Trophoblast cell (in vitro differentiated cells and primary cell): ENCODE data around the gene PIGU.
A peak's percentile ranks its signal among the peaks of the same experiment; 100 is the strongest.

ENCODE experiments used
- DNase-seq, 2 donors: peaks; one replicate each; pipeline ENCODE4 v3.0.0-alpha.2; 2016
- H2AFZ ChIP-seq: 2 replicates; pipeline ENCODE4 v1.6.1; 2013; ENCODE audit warnings: low read length, moderate library complexity, mild to moderate bottlenecking; ENCODE audit not compliant: insufficient read depth, poor library complexity
- H2AK5ac ChIP-seq: 2 replicates; pipeline ENCODE4 v1.6.1; 2013; ENCODE audit warnings: mild to moderate bottlenecking, low read length
- H2BK120ac ChIP-seq: 2 replicates; pipeline ENCODE4 v1.6.1; 2013; ENCODE audit warnings: low read length, mild to moderate bottlenecking, moderate library complexity; ENCODE audit not compliant: insufficient read depth, poor library complexity
- H2BK12ac ChIP-seq: 2 replicates; pipeline ENCODE4 v1.6.1; 2013; ENCODE audit warnings: mild to moderate bottlenecking, low read length, moderate library complexity
- H2BK5ac ChIP-seq: 2 replicates; pipeline ENCODE4 v1.6.1; 2013; ENCODE audit warnings: low read length, low read depth, moderate library complexity, mild to moderate bottlenecking; ENCODE audit not compliant: poor library complexity
- H3K14ac ChIP-seq: 2 replicates; pipeline ENCODE4 v1.6.1; 2013; ENCODE audit warnings: mild to moderate bottlenecking, low read length
- H3K18ac ChIP-seq: 2 replicates; pipeline ENCODE4 v1.6.1; 2013; ENCODE audit warnings: mild to moderate bottlenecking, low read length
- H3K23ac ChIP-seq: 2 replicates; pipeline ENCODE4 v1.6.1; 2013; ENCODE audit warnings: low read length
- H3K27ac ChIP-seq: 2 replicates; pipeline ENCODE4 v1.5.1; 2013; ENCODE audit warnings: low read depth, mild to moderate bottlenecking, inconsistent platforms, low read length, moderate library complexity
- H3K27me3 ChIP-seq: 2 replicates; pipeline ENCODE4 v1.6.1; 2013; ENCODE audit warnings: inconsistent platforms, mild to moderate bottlenecking, low read length, moderate library complexity; ENCODE audit not compliant: insufficient read depth
- H3K36me3 ChIP-seq, 2 experiments: 1 replicate in 1 of 2; 2 replicates in 1 of 2; pipeline ENCODE4 v1.6.1; 2013; ENCODE audit warnings: low read length in 2 of 2, mild to moderate bottlenecking in 2 of 2, moderate library complexity in 1 of 2; ENCODE audit not compliant: insufficient read depth in 2 of 2, control insufficient read depth in 1 of 2
- H3K4ac ChIP-seq: 2 replicates; pipeline ENCODE4 v1.6.1; 2013; ENCODE audit warnings: low read depth, mild to moderate bottlenecking, low read length, moderate library complexity
- H3K4me1 ChIP-seq, 2 experiments: 1 replicate in 1 of 2; 2 replicates in 1 of 2; pipeline ENCODE4 v1.6.1; 2013; ENCODE audit warnings: low read length in 2 of 2, mild to moderate bottlenecking in 2 of 2, moderate library complexity in 1 of 2; ENCODE audit not compliant: insufficient read depth in 2 of 2, control insufficient read depth in 1 of 2
- H3K4me2 ChIP-seq: 2 replicates; pipeline ENCODE4 v1.6.1; 2013; ENCODE audit warnings: inconsistent platforms, mild to moderate bottlenecking, low read length, moderate library complexity
- H3K4me3 ChIP-seq: 2 replicates; pipeline ENCODE4 v1.5.1; 2013; ENCODE audit warnings: mild to moderate bottlenecking, low read depth, low read length, inconsistent platforms
- H3K79me1 ChIP-seq: one replicate; pipeline ENCODE4 v1.6.1; 2013; ENCODE audit warnings: low read length
- H3K79me2 ChIP-seq: 2 replicates; pipeline ENCODE4 v1.6.1; 2013; ENCODE audit warnings: low read length, mild to moderate bottlenecking; ENCODE audit not compliant: control insufficient read depth, insufficient read depth, poor library complexity
- H3K9ac ChIP-seq: 2 replicates; pipeline ENCODE4 v1.6.1; 2013; ENCODE audit warnings: mild to moderate bottlenecking, low read length
- H3K9me3 ChIP-seq: 2 replicates; pipeline ENCODE4 v1.6.1; 2013; ENCODE audit warnings: low read depth, mild to moderate bottlenecking, control low read depth, inconsistent platforms, low read length; ENCODE audit not compliant: insufficient read depth
- H4K12ac ChIP-seq: 2 replicates; pipeline ENCODE4 v1.6.1; 2013; ENCODE audit warnings: low read depth, mild to moderate bottlenecking, low read length, moderate library complexity
- H4K8ac ChIP-seq: 2 replicates; pipeline ENCODE4 v1.6.1; 2013; ENCODE audit warnings: low read depth, mild to moderate bottlenecking, low read length, moderate library complexity
- H4K91ac ChIP-seq: one replicate; pipeline ENCODE4 v1.6.1; 2013; ENCODE audit warnings: low read depth, mild to moderate bottlenecking, low read length, moderate library complexity
- WGBS: extraction: QIAGEN DNeasy Blood & Tissue Kit; methylation state at CpG from one replicate; pipeline ENCODE4 v1.1.7; 2013; ENCODE audit warnings: missing lambda C conversion rate; ENCODE audit not compliant: insufficient read length, insufficient coverage; ENCODE audit errors: extremely low coverage; 5-methylcytosine and 5-hydroxymethylcytosine counted together

The PIGU gene

DNA sequence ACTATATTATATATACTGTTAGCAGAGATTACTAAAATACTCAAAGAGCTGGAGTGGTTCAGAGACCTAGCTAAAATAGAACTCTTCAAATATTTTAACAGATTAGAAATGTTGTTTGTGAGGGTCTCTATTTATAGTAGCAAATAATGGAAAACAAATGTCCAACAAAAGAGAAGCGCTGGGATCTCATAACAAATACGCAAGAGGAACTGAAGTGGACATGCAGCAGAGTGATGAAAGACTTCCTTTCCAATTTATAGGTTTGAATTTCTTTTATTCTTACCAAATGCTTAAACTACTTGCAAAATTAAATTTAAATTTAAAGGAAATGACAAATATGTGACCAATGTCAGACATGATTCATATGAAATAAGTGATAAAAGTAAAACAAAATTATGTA is 49.9 kb downstream of the PIGU start:
- H2BK120ac ChIP-seq: no peak overlapping the region
- H4K91ac ChIP-seq: no peak overlapping the region
- no peak overlapping the region for H2AFZ ChIP-seq
- H2AK5ac ChIP-seq: no peak overlapping the region
- H2BK12ac ChIP-seq: no peak overlapping the region
- H3K18ac ChIP-seq: no peak overlapping the region
- no peak overlapping the region for H3K9ac ChIP-seq
- H2BK5ac ChIP-seq: no peak overlapping the region
- H3K4me2 ChIP-seq: no peak overlapping the region
- H3K36me3 ChIP-seq: peaks cover 0 to 2% of the 10 kb centered on the region in 2 experiments
- no peaks in the 10 kb centered on the region for H3K79me2 ChIP-seq
- no peak overlapping the region for H3K4ac ChIP-seq
- WGBS: no CpG with 5 or more reads among the region's 2 CpGs
- peaks cover 2% of the 10 kb centered on the region for H3K9me3 ChIP-seq
- H3K79me1 ChIP-seq: no peaks in the 10 kb centered on the region
- H3K23ac ChIP-seq: no peak overlapping the region
- H3K27me3 ChIP-seq: no peaks in the 10 kb centered on the region
- H4K12ac ChIP-seq: no peak overlapping the region
- no peaks in the 10 kb centered on the region for H3K4me1 ChIP-seq
- H3K27ac ChIP-seq: no peak overlapping the region
- H4K8ac ChIP-seq: no peak overlapping the region
- H3K14ac ChIP-seq: no peak overlapping the region
- no peak for DNase-seq
- H3K4me3 ChIP-seq: no peak overlapping the region

GRCh38 chr20:34624629-34625028 is 52.3 kb downstream of the PIGU start:
- Histone ChIP-seq H4K91ac (no peak overlapping the region), H2BK120ac (no peak overlapping the region), H3K4me1 (no peaks in the 10 kb centered on the region), H3K14ac (no peak overlapping the region), H3K9ac (no peak overlapping the region), H2BK5ac (no peak overlapping the region), H3K18ac (no peak overlapping the region), H4K12ac (no peak overlapping the region), H3K9me3 (peaks cover 2% of the 10 kb centered on the region), H3K36me3 (no peaks in the 10 kb centered on the region), H3K4me2 (no peak overlapping the region), H3K79me1 (no peaks in the 10 kb centered on the region), H3K27me3 (no peaks in the 10 kb centered on the region), H3K23ac (no peak overlapping the region), H3K79me2 (no peaks in the 10 kb centered on the region), H3K4ac (no peak overlapping the region), H2AK5ac (no peak overlapping the region), H2AFZ (no peak overlapping the region), H3K4me3 (no peak overlapping the region), H3K27ac (no peak overlapping the region), H4K8ac (no peak overlapping the region), H2BK12ac (no peak overlapping the region)
- no CpG with 5 or more reads among the region's 3 CpGs for WGBS
- no peak for DNase-seq

DNA sequence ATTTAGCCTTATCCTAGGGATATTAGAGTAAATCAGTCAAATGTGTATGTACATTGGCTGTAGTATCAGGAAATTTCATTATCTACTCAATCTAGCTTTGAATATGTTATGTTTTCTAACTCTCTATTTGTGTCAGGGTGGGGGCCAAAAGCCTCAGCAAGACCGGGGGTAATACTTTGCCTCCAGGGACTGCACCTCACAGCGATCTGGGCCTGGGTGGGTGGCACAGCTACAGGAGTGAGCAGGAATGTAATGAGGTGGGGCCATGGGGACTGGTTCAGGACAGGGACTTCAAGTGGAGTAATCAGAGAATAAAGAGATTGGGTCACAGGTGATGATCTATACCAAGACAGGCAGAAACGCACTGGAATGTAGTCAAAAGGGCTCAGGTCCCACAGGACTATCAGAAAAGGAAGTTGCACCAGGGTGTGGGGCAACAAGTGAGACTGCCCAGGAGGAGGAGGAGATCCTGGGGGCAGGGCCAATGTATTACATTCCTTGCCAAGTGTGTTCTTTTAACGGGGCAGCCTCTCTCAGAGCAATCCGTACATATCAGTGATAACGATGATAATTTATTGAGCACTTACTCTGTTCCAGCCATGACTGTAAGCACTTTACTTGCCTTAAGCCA is 54.0 kb downstream of the PIGU start:
- Histone ChIP-seq H4K12ac (no peak overlapping the region), H4K91ac (no peak overlapping the region), H3K14ac (no peak overlapping the region), H2AFZ (no peak overlapping the region), H3K4ac (no peak overlapping the region), H3K4me3 (no peak overlapping the region), H3K9ac (no peak overlapping the region), H2BK5ac (no peak overlapping the region), H3K27ac (no peak overlapping the region), H2BK12ac (no peak overlapping the region), H3K27me3 (no peaks in the 10 kb centered on the region), H3K79me1 (no peaks in the 10 kb centered on the region), H3K36me3 (no peaks in the 10 kb centered on the region), H4K8ac (no peak overlapping the region), H3K18ac (no peak overlapping the region), H3K23ac (no peak overlapping the region), H3K79me2 (no peaks in the 10 kb centered on the region), H2BK120ac (no peak overlapping the region), H3K4me2 (no peak overlapping the region), H3K9me3 (peaks cover 2% of the 10 kb centered on the region), H2AK5ac (no peak overlapping the region), H3K4me1 (no peaks in the 10 kb centered on the region)
- no CpG with 5 or more reads among the region's 6 CpGs for WGBS
- DNase-seq: no peak

DNA sequence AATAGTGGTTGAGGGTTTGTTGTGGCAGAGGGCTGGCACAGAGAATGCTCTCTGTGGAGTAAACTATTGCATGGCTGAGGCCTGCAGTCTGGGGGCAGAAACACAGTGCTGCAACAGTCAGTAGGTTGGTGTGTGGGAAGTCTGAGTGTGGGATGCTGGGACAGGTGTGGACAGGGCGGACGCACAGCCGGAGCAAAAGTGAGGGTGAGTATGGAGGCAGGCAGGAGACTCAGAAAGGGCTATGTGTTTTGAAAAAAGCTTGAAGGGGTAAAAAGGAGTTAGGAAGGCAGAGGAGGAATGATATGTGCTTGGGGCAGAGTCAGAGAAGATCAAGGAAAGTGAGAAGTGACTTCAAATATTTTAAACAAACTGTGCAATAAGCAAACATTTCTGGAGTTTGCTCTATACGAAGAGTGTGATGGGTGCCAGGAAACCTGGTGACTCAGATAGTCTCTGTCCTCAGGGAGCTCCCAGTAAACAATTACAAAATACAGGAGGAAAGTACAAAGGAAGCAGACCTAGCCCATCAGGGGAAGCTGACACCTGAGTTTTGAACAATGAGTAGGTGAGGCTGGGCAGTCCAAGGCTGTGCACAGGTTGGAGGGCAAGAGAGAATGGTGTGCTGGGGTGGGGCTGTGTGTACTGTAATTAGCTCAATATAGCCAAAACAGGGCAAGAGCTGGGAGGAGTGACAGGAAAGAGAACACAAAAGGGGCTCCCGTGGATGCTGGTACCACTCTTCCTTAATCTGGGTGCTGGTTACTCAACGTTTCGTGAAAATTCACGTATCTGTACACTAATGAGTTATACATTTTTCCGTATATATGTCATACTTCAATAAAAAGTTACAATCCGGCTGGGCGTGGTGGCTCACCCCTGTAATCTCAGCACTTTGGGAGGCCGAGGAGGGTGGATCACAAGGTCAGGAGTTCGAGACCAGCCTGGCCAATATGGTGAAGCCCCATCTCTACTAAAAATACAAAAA is 55.2 kb downstream of the PIGU start:
- Histone ChIP-seq H3K79me1 (no peaks in the 10 kb centered on the region), H4K91ac (no peak overlapping the region), H3K23ac (no peak overlapping the region), H3K9ac (no peak overlapping the region), H3K18ac (no peak overlapping the region), H2AFZ (no peak overlapping the region), H2AK5ac (no peak overlapping the region), H3K36me3 (peaks cover 2 to 4% of the 10 kb centered on the region in 2 experiments), H4K12ac (no peak overlapping the region), H3K27ac (no peak overlapping the region), H3K4ac (no peak overlapping the region), H3K79me2 (no peaks in the 10 kb centered on the region), H2BK12ac (no peak overlapping the region), H4K8ac (no peak overlapping the region), H3K27me3 (no peaks in the 10 kb centered on the region), H2BK5ac (no peak overlapping the region), H3K4me1 (no peaks in the 10 kb centered on the region), H3K4me3 (no peak overlapping the region), H3K14ac (no peak overlapping the region), H3K9me3 (peaks cover 2% of the 10 kb centered on the region), H2BK120ac (no peak overlapping the region), H3K4me2 (no peak overlapping the region)
- DNase-seq: peak; percentile 57 to 75
- WGBS: no CpG with 5 or more reads among the region's 13 CpGs
